DMS79 treated with DMSO at 0.1 percent for 48 hours (cell line): ENCODE results near the gene ZNF511.

ENCODE experiments used
- DNase-seq: peaks from one replicate; lab custom pipeline; 2025; lab: John Stamatoyannopoulos, UW

Gene ZNF511

DNA sequence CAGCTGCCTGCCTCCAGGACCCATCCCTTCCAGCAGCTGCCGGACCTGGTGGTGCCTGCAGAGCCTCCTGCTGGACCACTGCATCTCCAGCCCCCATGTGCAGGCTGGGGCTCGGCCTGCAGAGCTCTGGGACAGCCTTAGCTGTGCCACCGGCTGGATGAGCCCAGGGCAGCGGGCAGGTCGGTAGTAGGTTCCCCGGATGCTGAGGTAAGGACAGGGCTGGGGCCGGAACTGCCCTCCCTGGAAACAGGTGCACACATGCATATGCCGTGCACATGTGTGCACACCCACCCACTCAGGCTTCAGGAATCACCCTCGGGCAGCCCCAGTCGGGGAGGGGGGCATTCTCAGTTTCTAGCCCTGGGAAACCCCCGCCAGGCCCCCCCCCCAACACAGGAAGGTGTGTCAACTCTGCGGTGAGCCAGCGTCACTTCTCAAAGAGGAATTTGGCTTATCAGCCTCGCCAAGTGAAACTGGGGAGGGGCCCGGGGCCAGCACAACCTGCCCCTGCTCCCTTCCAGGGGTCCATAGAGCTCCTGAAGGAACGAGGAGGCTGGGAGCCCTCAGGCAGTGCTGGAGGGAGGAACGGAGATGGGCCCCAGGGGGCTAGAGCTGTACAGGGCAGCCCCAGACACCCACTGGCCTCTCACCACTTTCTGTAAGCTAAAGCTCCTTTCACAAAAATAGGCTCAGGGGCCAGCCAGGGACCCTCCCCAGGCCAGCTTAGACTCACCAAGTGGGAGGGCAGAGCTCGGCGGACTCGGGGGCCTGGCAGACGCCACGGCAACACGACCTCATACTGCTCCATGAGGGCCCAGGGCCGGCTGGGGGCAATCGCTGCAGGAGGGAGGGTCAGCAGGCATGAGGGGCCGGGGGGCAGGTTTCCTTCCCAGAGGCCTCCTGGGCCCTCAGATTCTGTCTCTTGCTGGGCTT is 33.7 kb upstream of the ZNF511 start:
- no peak for DNase-seq

DNA sequence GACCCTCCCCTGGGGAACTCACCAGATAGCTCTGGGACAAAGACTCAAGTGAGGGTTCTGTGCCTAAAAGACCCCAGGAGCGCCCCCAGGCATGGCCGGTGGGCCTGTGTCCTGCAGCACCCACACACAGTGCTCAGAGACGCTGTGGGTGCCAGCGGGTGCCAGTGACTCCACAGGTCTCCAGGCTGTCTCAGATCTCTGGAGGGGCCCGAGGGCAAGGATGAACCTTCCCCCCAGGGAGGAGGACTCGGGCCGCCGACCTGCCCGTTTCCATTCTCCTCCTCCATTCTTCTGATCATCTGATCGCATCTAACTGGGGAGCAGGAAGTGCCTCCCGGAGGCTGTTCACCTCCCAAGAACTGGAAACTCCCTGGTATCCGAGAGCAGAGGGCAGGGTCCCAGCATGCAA is 33.0 kb upstream of the ZNF511 start:
- DNase-seq, result no peak

DNA sequence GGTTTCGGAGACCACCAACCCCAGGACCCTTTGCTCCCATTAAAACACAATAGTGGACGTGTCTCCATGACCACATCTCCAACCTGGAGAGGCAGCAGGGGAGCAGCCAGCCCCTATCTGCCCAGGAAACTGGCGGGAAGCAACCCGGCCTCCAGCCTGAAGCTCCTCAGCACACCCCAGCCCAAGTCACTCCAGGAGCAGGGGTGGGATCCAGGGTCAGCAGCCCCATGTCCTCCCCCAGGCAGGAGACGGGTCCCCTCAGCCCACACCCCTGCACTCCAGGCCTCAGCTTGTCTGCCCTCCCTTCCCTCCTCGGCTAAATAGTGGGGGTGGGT is 32.6 kb upstream of the ZNF511 start:
- DNase-seq, result no peak

DNA sequence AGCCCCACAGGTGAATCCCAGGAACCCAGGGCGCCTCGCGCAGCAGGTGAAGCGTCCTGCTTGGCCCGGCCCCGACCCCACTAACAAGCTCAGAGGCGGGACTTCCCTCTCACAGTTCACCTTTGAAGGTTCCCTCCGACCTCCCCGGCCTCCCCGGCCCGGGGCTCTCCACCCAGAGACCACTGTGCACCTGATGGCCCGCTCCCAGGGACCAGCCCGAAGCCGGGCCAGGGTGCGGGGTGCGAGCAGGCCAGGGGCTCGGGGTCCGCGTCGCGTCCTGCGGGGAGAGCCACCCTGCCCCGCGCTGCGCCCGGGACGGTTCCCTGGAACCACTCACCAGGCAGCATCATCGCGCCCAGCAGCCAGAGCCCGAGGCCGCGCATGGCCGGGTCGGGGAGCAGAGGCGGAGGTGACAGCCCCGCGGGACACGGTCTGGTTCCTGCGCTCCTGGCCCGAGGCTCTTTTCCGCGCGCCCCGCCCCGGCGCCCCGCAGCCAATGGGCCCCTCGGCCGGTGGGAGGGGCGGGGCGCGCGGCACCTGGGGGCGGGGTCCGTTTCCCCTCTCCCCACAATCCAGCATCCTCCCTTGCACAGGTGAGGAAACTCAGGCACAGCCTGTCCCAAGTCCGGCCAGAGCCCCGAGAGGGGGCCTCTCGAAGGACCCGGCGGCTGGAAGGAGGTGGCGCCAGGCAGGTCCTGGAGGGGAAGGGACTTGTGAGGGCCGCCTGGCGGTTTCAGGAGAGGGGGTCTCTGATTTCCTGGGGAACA is 32.1 kb upstream of the ZNF511 start, which contains the start of gene ADAM8:
TSS of gene ADAM8 (minus strand) at position 434 of the 767 bp plus-strand sequence. CDS start at position 383, 51 bp downstream.
- DNase-seq, result peak; percentile 13

DNA sequence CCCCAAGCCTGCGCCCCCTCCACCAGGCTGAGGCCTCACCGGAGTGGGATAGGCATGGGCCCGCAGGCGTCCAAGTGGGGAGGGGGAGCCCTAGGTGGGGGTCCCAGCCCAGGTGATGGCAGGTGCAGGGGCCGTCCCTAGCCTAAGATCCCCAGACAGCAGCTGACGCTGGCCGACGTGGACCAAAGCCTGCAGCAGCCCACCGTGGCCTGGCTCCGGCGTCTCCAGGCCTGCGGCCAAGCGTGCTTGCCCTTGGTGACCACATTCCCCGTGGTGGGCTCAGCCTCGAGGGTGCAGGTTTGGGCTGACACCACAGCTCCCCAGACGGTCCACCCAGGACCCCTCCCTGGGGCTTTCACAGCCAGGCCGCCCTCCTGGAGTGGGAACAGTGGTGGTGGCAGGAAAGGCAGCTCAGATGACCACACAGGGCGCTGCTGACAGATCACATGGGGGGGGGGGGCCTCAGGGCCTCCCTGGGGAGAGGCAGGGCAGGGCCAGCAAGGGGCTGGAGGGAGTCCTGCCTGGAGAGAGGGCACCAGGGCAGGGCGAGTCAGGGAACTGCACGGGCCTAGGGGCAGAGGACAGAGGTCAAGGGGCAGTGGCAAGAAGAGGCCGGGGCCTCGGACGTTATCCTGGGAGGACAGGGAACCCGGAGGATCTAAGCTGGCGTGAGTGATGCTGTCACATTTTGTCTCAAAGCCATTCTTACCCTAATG is 31.3 kb upstream of the ZNF511 start:
- DNase-seq, result no peak

DNA sequence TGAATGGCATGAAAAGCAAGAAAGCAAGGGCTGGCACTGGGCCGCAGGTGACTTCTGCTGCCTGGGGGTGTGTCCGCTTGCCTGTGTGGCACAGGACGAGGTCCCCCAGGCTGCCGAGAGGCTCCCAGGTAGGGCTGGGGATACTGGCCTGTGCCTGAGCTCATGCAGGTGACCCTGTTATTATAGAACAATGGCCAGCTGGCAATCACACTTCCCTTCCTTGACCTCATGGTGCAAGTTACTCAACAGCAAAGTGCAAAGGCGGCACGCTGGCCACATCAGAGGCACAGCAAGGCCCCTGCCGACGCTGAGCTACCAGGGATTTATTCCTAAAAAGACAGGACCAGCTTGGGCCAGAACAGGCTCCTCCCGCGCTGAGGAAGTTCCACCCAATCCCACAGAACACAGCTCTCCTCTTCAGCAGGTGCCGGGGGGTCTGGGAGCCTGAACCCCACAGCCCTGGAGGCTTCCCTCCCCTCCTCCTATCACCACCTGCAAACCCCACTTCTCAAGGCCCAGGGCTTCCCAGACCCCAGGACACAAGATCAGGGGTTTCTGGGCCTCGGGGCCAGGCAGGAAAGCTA is 30.6 kb upstream of the ZNF511 start:
- DNase-seq, result no peak

DNA sequence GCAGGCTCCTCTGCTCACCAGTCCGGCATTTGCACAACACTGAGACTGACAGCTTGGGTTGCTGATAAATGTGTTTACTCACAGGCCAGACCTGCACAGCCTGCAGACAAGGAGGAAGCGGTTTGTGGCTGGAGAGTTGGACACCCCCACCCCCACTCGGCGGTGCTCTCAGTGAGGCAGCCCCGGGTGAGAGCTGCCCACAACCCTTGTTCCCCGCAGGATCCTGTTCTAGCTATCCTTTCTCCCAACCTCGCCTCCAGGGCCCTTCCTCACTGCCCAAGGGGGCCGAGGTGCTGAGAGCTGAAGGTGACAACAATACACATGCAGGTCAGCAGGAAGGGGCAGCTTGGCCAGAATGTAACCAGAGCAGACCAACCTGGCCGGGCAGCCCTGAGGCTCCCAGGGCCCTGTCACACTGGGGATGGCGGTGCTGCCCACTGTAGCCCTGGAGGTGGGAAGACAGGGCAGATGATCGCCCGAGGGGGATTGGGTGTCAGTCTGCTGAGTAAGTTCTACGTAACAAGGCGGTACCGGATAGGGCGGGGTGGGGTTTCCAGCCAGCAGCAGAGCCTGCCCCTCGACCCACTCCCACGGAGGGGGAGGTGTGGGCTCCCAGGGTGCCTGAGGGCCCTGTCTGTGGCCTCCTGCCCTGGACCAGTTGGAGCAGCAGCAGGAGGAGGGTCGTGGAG is 30.0 kb upstream of the ZNF511 start:
- DNase-seq, result no peak

DNA sequence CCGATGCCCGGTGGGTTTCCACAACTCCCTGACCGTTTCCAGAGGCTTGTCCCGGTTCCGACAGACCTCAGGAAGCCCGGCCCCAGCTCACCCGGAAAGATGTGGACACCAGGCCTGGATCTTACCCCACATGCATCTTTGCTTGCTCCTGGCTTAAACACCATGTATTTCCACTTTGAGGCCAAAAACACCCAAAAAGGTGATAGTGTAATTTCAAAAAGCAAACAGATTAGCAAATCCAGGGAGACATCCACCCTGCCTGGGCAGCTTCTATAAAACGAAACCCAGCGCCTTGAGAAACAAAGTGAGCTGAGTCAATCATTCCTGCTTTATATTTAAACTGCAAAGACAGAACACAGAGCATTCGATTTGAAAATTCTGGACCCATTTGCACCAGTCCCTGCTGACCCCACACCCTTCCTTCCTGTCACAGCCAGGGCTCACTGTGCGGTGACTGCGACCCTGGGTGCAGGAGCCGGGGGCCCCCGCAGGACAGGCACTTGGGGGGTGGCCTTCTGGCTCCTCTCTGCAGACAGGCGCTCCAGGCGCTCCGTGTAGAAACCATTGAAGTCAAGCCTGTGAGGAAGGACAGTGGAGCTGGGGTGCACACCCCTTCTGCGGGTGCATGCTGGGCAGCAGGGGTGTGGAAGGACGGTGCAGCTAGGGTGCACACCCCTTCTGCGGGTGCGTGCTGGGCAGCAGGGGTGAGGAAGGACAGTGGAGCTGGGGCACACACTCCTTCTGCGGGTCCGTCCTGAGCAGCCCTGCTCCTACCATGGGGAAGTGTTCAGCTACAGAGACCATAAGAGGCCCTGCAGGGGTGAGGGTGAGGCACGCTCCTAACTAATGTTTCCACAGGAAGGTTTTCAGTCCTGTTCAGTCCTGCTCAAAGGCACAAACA is 29.1 kb upstream of the ZNF511 start:
- no peak for DNase-seq

DNA sequence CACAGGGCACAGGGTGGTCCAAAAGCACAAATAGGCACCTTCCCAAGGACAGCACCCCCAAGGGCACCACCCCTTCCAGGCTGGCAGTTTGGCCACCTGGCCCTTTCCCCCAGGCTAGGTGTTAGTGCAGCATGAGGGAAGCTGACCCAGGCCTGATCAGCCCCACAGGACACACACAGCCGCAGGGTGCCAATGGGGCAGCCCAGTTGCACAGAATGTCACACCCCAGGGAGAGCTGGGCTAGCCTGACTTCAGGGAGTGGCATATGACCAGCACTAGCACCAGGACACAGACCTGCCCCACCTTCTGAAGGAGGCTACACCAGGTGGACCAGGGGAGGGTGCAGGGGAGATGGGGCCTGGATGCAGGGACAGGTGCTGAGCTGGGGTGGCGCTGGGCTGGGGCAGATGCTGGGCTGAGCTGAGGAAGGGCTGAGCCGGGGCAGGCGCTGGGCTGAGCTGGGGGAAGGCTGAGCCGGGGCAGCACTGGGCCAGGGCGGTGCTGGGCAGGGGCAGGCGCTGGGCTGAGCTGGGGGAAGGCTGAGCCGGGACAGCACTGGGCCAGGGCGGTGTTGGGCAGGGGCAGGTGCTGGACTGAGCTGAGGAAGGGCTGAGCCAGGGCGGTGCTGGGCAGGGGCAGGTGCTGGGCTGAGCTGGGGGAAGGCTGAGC is 28.2 kb upstream of the ZNF511 start:
- DNase-seq, result no peak

DNA sequence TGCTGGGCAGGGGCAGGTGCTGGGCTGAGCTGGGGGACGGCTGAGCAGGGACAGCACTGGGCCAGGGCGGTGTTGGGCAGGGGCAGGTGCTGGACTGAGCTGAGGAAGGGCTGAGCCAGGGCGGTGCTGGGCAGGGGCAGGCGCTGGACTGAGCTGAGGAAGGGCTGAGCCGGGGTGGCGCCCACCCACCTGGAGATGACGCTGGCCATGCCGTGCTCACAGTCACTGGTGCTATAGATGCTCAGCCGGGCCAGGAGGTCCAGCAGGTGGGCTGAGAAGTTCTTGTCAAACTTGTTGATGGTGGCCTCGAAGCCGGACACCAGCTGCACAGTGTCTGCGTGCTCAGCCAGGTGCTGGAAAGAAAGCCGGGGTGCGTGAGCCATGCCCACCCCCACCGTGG is 27.6 kb upstream of the ZNF511 start:
- no peak for DNase-seq

DNA sequence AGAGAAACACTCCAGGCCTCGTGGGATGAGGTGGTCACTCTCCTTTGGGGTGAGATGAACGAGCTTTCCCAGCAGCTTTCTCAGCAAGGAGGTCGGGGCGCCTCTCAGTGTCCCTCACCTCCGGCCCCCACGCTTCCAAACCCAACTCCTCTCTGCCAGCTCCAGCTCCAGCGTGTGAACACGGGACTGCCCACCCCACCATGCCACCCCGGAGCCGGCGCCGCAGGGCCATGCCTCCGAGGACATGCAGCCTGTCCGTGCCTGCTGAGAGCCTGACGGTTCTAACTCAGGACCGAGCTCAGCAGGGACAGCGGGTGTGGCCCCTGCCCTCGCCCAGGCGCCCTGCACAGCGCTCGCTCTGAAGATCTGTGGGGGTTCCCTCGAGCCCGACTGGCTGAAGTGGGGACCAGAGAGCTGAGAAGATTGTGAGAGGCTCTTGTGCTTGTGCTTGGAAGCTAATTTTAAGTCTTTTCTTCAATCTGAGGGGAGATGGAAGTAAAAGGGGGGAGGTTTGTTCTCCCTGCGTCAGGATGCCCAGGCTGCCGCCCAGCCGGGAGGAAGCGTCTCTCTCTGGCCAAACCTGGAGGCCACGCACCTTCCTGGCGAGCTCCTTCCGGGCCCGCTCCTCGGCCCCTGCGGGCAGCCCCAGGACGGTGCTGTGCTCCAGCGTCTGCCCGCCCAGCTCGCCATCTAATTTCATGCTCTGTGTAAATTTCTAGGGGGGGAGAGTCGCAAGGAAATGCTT is 26.9 kb upstream of the ZNF511 start:
- no peak for DNase-seq

DNA sequence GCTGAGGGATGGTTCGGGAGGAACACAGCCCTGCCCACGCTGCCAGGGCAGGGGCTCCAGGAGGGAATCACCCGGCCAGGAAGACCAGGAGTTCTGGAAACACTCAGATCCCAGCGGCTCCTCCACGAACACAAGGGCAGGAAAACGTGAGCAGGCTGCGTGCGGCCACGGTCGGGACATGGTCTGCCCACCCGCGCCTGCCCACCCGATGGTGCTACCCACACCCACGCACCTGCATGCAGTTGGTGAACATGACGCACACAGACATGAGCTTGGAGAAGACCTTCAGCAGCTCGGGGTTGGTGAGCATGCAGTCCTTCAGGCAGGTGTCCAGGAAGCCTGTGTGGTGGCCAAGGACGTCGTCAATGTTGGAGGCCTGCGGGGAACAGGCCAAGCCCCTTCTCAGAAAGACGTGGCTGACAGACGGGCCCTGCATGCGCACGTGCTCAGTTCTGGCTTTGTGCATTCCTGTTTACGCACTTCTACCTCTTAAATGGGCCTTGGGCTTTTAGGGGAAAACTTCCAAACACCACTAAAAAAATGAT is 25.8 kb upstream of the ZNF511 start:
- no peak for DNase-seq

DNA sequence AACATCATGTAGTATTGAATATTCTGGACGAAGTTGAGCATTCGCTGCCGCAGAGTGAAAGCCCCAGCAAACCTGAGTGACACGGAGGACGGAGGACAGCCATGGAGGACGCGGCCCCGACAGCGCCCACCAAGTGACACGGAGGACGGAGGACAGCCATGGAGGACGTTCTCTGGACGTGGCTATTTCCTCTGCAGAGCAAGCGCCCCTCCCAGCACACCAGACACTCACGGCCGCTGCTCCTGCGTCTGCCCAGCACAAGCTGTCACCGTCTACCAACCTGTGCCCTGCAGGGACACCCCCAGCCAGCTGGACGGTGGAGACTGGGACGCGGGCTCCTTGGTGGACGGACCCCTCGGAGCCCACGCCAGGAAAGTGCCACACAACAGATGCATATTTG is 24.8 kb upstream of the ZNF511 start:
- no peak for DNase-seq

DNA sequence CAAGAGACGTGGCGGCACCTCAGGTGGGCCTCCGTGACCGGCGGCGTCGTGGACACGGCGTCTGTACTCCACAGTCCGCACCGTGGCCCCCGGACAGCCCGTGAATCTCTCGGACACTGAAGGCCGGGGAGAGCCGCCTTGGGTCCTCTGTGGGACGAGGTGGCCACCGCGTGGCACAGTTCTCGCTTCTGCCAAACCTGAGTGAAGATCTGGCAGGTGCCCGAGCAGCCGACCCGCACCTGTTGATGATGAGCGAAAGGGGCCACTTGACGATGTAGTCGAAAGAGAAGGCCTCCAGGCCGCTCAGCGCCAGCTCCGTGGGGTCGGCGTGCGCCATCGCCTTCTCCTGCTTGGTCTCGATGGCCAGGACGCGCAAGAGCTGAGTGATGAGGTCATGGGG is 23.5 kb upstream of the ZNF511 start:
- no peak for DNase-seq

DNA sequence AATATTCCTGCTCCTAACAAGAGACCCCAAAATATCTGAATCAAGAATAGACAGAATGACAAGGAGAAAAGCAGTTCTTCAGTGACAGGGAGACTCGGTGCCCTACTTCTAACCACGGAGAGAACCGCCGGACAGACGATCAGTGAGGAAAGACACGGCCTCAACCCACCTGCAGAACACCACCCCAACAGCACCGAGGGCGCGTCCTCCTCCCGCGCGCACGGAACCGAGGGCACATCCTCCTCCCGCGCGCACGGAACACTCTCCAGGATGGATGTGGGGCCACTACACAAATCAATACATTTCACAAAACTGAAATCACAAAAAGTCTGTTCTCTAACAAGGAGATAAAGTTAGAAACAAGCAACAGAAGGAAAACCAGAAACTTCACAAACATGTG is 22.3 kb upstream of the ZNF511 start:
- no peak for DNase-seq

DNA sequence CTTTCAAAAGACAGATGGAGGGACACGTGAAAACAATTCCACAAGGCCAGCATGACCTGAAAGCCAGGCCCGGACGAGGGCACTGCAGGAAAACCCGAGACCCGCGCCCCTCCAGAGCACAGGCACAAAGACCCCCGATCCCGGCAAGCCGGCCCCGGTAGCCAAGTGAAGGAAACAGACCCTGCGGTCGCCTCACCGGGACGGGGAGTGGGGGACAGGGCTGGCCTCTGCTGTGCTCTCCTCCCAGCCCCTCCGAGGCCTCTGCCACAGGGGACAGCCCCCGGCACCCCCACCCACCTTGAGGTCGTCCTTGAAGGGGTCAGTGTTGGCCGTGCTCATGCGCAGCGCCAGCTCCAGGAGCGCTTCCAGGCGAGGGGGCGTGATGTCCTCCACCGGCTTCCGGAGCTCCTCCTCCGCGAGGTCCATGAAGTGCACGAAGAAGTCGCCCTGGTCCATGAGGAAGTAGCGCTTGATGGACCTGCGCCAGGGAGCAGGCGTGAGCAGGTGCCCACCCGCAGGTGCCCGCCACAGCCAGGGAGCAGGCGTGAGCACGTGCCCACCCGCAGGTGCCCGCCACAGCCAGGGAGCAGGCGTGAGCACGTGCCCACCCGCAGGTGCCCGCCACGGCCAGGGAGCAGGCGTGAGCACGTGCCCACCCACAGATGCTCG is 20.7 kb upstream of the ZNF511 start:
- DNase-seq, result no peak

DNA sequence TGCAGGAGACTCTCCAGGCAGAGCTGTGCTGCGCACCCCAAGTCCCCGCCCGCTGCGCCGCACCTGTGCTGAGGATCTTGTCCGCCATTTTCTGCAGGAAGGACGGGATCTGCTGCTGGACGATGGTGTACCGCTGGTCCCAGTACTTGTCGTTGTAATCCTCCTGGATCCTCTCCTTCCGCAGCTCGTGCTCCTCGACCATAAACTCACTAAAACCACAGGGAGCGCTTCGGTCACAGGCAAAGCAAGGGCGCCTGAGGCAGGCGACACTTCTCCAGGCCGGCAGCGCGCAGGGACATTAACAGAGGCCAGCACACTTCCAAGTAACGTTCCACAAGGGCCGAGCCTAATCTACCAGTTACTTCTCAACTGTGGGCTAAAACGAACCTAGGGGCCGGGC is 19.0 kb upstream of the ZNF511 start:
- no peak for DNase-seq
